Testis (tissue), 3 donors: Measurements from ENCODE around the gene SPAG9. TPM values are rescaled to one million over a fixed set of nuclear protein-coding genes. Genes with fewer than 3 reads are reported as not detected.

ENCODE experiments used
- DNase-seq: peaks from one replicate; pipeline ENCODE4 v3.0.0-alpha.2; 2019
- H3K27ac ChIP-seq, 2 donors: fragments of 200-600 bp; sonication (generic); one replicate each; pipeline ENCODE4 v1.5.1; 2019
- H3K27me3 ChIP-seq: fragments of 200-600 bp; sonication (generic); one replicate; pipeline ENCODE4 v1.5.1; 2019
- H3K36me3 ChIP-seq: fragments of 200-600 bp; sonication (generic); one replicate; pipeline ENCODE4 v1.5.1; 2017; ENCODE audit warnings: low read depth; ENCODE audit errors: missing control alignments
- H3K4me1 ChIP-seq: fragments of 200-600 bp; sonication (generic); one replicate; pipeline ENCODE4 v1.5.1; 2019
- H3K4me3 ChIP-seq, 2 donors: fragments of 200-600 bp; sonication (generic); one replicate each; pipeline ENCODE4 v1.5.1; 2017 to 2019
- H3K9me3 ChIP-seq: fragments of 200-600 bp; sonication (generic); one replicate; pipeline ENCODE4 v1.5.1; 2017
- POLR2A ChIP-seq: fragments of 450-650 bp; IDR thresholded peaks from one replicate; pipeline ENCODE4 v1.6.1; 2017; ENCODE audit warnings: antibody characterized with exemption, mild to moderate bottlenecking, moderate library complexity
- WGBS, 2 donors: methylation state at CpG; one replicate each; pipeline ENCODE4 v1.1.5; 2018; 5-methylcytosine and 5-hydroxymethylcytosine counted together
- intact Hi-C: fragments of 100-400 bp; cut with DNase I; formaldehyde crosslinking; loops from one replicate; pipeline ENCODE4 v1.15.1; 2023; ENCODE audit warnings: low total_unique reads
- polyA plus RNA-seq: library from polyadenylated mRNA; stranded (reverse); fragments of 350-450 nt; fragmentation: Illumina TruSeq; extraction: RNeasy Lipid Tissue Mini Kit (QIAGEN cat#74804); gene quantifications from one replicate; pipeline ENCODE4 v1.2.3, GENCODE V29; 2014; ENCODE audit warnings: low read depth, low replicate concordance; ENCODE audit not compliant: insufficient read depth
- total RNA-seq, 2 donors: library from RNA; depleted of rRNA; stranded (reverse); fragments of >200 nt; gene quantifications; one replicate each; pipeline ENCODE4 v1.2.3, GENCODE V29; 2016
- TF ChIP-seq, protein P1 (sequence below), 3 experiments: fragments of 450-650 bp in 2 of 3; fragments of 200-600 bp in 1 of 3; sonication (generic) in 1 of 3; IDR thresholded peaks; one replicate each; pipeline ENCODE4 v1.5.1; 2016 to 2019; ENCODE audit warnings: antibody characterized with exemption in 3 of 3, mild to moderate bottlenecking in 2 of 3, moderate library complexity in 1 of 3

The SPAG9 gene
- total and polyA plus RNA-seq, 3 donors from 2014 or later, result 157 to 165 (median 159) TPM

- no peaks in the 10 kb centered on the region for H3K9me3 ChIP-seq
- no peak for TF ChIP-seq POLR2A
- H3K27ac ChIP-seq, result no peak overlapping the region
- no peaks in the 10 kb centered on the region for H3K27me3 ChIP-seq
- intact Hi-C loops, result no loop called here
- peaks cover 10% of the 10 kb centered on the region for H3K4me1 ChIP-seq
- H3K4me3 ChIP-seq, result no peak overlapping the region
- DNase-seq, result no peak
- no peaks in the 10 kb centered on the region for H3K36me3 ChIP-seq
Measured at GRCh38 chr17:51035431-51035830, 85.2 kb downstream of the SPAG9 start.

GRCh38 chr17:51034800-51035199 is 85.9 kb downstream of the SPAG9 start:
- H3K27ac ChIP-seq, result no peak overlapping the region

GRCh38 chr17:51032850-51033249 is 87.8 kb downstream of the SPAG9 start:
- H3K27ac ChIP-seq, result no peak overlapping the region
- TF ChIP-seq, protein P1, sequence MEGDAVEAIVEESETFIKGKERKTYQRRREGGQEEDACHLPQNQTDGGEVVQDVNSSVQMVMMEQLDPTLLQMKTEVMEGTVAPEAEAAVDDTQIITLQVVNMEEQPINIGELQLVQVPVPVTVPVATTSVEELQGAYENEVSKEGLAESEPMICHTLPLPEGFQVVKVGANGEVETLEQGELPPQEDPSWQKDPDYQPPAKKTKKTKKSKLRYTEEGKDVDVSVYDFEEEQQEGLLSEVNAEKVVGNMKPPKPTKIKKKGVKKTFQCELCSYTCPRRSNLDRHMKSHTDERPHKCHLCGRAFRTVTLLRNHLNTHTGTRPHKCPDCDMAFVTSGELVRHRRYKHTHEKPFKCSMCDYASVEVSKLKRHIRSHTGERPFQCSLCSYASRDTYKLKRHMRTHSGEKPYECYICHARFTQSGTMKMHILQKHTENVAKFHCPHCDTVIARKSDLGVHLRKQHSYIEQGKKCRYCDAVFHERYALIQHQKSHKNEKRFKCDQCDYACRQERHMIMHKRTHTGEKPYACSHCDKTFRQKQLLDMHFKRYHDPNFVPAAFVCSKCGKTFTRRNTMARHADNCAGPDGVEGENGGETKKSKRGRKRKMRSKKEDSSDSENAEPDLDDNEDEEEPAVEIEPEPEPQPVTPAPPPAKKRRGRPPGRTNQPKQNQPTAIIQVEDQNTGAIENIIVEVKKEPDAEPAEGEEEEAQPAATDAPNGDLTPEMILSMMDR (IDR thresholded peaks at IDR 0.05), result no peak
- TF ChIP-seq POLR2A, result no peak
- H3K4me3 ChIP-seq, result no peak overlapping the region
- H3K36me3 ChIP-seq, result no peaks in the 10 kb centered on the region
- H3K4me1 ChIP-seq, result peaks cover 10% of the 10 kb centered on the region
- intact Hi-C loops, result no loop called here
- no peaks in the 10 kb centered on the region for H3K9me3 ChIP-seq
- 96 to 97% methylated on average over 4 of the region's 4 CpGs for WGBS, 2 donors
- H3K27me3 ChIP-seq, result no peaks in the 10 kb centered on the region
- no peak for DNase-seq

More at GRCh38 chr17:51034800-51035199, 85.9 kb downstream of the SPAG9 start:
- Histone ChIP-seq H3K9me3 (no peaks in the 10 kb centered on the region), H3K36me3 (no peaks in the 10 kb centered on the region), H3K27me3 (no peaks in the 10 kb centered on the region), H3K4me1 (peaks cover 10% of the 10 kb centered on the region), H3K4me3 (no peak overlapping the region)
- TF ChIP-seq, protein P1 (IDR thresholded peaks at IDR 0.05), result no peak
- no peak for TF ChIP-seq POLR2A
- intact Hi-C loops, result no loop called here
- 51 to 61% methylated on average over 2 of the region's 2 CpGs for WGBS, 2 donors
- DNase-seq, result no peak

GRCh38 chr17:51029568-51030463 is 90.9 kb downstream of the SPAG9 start:
- no peak for TF ChIP-seq POLR2A
- TF ChIP-seq, protein P1 (IDR thresholded peaks at IDR 0.05), result no peak
- intact Hi-C loops, result no loop called here
- Histone ChIP-seq H3K4me3 (no peak overlapping the region), H3K27me3 (no peaks in the 10 kb centered on the region), H3K4me1 (peaks cover 3% of the 10 kb centered on the region), H3K27ac (peak overlapping the region in 1 of 2 donors; percentile 34), H3K36me3 (no peaks in the 10 kb centered on the region), H3K9me3 (no peaks in the 10 kb centered on the region)
- no peak for DNase-seq
- 53 to 60% methylated on average over 3 of the region's 3 CpGs for WGBS, 2 donors

DNA sequence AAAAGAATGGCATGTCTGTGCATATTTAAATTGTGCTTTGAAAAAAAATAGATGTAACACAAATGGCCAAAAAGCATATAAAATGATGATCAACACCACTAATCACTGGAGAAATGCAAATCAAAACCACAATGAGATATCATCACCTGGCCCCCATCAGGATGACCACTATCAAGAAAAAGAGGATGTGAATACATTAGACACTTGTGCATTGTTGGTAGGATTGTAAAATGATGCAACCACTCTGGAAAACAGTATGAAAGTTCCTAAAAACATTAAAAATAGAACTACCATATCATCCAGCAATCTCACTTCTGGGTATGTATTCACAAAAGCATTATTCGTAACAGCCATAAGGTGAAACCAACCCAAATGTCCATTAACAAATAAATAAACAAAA is 91.5 kb downstream of the SPAG9 start:
- no peak for DNase-seq
- Histone ChIP-seq H3K4me1 (no peaks in the 10 kb centered on the region), H3K36me3 (no peaks in the 10 kb centered on the region), H3K27me3 (no peaks in the 10 kb centered on the region), H3K9me3 (no peaks in the 10 kb centered on the region), H3K4me3 (no peak overlapping the region), H3K27ac (peak overlapping the region in 1 of 2 donors; percentile 34)
- intact Hi-C loops, result no loop called here
- 83 to 88% methylated on average over 1 of the region's 1 CpG for WGBS, 2 donors
- TF ChIP-seq POLR2A, result no peak
- TF ChIP-seq, protein P1 (IDR thresholded peaks at IDR 0.05), result no peak
